Measurements from ENCODE around the gene NACAD.

Gene NACAD

DNA sequence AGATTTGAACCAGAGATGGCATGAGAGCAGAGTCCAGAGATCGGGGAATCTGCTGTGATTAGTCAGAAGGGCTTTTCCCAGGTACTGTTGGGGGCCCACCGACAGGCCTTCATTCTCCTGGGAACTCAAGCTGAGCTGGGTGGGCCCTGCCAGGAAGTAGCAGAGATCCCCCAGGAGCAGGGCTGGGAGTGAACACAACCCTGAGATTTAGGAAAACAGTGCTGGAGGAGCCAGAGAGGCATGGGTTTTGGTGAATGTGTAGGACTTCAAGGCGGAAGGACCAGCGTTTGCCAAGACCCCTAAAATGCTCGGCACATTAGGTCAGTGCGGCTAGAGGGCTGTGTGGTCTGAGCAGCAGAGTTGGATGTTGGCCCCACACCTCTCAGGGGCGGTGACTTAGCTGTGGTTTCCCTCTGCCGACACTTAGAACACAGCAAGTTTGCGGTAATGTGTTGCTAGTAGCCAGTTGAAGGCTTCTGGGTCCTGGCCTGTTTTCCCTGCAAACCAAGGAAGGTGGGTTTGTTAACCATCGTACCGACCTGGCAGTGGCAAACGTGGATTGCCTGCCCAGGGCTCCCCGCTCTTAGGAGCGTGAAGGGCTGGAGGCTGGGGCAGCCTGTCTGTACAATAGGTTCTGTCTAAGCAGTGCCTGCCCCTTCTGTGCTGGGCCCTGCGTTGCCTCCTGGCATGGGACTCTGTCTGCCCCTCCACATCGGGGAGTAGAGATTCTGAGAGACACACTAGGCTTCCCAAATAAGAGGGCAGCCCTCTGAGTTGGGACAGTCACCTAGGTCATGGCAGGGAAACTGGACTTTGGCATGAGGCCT, 14.0 kb downstream of the NACAD start:
- peak overlapping the region; percentile 84 for H3K27ac ChIP-seq
- TF ChIP-seq, protein P1, sequence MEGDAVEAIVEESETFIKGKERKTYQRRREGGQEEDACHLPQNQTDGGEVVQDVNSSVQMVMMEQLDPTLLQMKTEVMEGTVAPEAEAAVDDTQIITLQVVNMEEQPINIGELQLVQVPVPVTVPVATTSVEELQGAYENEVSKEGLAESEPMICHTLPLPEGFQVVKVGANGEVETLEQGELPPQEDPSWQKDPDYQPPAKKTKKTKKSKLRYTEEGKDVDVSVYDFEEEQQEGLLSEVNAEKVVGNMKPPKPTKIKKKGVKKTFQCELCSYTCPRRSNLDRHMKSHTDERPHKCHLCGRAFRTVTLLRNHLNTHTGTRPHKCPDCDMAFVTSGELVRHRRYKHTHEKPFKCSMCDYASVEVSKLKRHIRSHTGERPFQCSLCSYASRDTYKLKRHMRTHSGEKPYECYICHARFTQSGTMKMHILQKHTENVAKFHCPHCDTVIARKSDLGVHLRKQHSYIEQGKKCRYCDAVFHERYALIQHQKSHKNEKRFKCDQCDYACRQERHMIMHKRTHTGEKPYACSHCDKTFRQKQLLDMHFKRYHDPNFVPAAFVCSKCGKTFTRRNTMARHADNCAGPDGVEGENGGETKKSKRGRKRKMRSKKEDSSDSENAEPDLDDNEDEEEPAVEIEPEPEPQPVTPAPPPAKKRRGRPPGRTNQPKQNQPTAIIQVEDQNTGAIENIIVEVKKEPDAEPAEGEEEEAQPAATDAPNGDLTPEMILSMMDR (conservative IDR thresholded peaks at IDR 0.05): no peak

DNA sequence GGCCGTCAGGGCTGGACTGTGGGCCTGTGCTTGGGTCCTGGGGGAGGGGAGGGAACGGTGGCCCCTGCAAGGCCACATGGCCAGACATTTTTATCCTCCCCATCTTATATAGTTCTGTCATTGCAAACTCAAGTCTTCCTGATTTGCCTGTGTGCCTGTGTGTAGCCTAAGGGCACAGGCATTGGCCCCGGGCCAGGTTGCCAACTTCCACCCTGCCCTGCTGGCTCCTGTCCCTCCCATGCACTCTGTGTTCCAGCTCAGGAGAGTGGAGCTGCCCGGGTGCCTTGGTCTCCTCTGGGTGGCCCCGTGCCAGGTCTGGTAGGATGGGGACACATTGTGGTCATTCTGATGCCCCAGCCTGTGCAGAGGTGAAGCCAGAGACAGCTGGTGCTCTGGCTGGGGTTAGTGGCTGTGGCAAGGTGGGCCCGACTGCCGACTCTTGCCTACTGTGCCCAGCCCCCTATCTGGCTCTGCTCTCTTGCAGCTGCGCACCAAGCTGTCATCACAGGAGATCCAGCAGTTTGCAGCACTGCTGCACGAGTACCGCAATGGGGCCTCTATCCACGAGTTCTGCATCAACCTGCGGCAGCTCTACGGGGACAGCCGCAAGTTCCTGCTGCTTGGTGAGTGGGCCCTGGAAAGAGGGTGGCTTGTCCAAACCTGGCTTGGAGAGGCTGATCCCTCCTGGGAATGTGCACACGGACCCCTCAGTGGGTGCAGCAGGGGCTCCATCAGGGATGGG, 14.8 kb downstream of the NACAD start:
- peak overlapping the region; percentile 84 for H3K27ac ChIP-seq
- TF ChIP-seq, protein P1 (conservative IDR thresholded peaks at IDR 0.05): no peak

DNA sequence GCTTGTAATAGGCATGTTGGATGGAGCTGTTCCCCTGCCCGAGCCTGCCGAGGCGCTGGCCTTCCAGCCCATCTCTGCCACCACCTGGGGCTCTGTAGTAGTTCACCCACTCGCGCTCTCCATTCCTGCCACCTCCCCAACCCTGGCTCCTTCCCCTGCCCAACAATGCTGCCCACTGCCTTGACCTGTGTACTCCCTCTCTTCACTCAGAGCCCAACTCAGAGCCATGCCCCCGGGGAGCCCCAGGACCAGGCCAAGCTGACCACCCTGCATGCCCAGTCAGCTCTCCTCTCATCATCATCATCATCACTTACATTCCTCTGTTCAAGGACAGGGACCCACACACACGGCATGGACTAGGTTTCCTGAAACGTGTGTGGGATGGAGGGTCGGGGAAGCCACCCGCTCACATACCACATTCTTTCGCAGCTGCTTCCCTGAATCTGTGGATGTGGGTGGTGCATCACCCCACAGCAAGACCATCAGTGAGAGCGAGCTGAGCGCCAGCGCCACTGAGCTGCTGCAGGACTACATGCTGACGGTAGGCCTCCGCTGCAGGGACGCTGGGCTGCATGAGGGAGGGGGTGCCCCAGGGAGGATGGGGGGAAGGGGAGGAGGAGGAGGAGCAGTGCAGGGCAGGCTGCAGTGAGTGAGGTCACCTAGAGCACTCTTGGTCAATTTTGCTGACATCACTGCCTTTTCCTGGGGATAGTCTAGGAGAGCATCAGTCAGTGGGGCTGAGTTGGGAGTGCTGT, 15.6 kb downstream of the NACAD start:
- H3K27ac ChIP-seq: peak overlapping the region; percentile 84
- TF ChIP-seq, protein P1 (conservative IDR thresholded peaks at IDR 0.05): no peak

DNA sequence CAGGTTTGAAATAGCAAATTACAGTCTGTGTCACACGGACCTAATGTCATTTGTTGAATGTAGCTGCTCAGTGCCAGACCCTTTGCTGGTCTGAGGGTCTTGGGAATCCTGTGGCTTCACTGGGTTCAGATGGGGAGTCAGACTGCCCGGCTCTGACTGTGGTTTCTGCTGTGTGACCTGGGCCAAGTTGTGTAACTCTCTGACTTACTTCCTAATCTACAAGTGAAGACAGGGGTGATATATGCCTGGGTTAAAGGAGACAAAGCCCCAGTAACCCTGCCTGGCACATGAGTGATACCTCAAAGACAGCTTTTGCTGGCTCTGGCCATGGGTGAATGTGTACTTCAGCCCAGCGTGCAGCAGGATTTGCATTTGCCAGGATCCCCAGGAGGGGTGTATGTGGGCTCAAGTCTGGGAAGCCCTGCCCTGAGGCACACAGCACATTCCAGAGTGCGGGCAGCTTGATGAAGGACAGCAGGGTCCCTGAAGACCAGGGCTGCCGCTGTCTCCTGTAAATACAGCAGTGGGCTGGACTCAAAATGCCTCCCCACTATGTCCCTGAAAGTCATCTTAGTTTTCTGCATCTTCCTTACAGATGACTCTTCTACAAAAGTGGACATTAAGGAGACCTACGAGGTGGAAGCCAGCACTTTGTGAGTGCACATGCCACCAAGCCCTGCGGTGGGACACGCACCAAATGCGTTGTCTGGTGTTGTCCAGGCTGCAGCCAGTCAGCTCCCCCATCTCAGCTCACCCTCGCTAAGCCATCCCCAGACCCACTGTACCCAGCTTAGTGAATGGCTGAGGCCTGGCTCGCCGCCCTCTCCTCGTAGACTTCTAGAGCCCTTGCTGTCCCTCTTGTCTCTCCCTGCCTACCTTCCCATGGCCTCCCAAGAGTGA, 16.4 kb downstream of the NACAD start:
- peak overlapping the region; percentile 84 for H3K27ac ChIP-seq
- TF ChIP-seq, protein P1 (conservative IDR thresholded peaks at IDR 0.05): no peak

DNA sequence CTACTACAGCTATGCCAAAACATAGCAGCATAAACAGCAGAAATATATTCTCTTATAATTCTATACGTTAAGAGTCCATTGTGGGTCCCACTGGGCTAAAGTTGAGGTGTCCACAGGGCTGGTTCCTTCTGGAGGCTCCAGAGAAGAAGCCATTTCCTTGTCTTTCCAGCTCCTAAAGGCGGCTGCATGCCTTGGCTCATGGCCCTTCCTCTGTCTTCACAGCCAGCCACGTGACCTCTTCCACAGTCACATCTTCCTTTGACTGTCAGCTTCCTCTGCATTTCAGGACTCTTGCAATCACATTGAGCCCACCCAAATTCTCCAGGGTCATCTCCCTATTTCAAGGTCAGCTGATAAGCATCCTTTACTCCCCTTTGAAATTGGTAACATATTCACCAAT, 17.2 kb downstream of the NACAD start:
- no peak overlapping the region; the same call in 1 of the 2 replicates for H3K27ac ChIP-seq
- TF ChIP-seq, protein P1 (conservative IDR thresholded peaks at IDR 0.05): no peak

DNA sequence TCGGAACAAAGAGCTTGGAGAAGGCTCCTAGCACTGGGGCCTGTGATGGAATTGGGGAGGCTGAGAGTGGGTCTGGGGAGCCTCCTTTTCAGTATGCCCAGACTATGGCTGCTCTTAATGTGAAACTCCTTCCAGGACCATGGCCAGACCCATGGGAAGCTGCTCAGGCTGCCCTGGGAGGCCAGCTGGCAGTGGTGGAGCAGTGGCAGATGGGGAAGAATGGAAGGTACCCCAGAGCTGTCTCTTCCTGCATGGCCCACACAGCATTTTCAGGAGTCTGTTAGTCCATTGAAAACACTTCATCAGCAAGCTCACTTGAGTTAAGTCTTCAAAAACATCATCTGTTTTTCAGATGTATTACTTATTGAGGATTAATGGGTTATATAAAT, 18.5 kb downstream of the NACAD start:
- TF ChIP-seq, protein P1 (conservative IDR thresholded peaks at IDR 0.05): no peak
- H3K27ac ChIP-seq: no peak overlapping the region

Data from VCaP (cell line).